Panc1 (cell line): ENCODE results near the gene GTPBP10. TPM values are rescaled to one million over a fixed set of nuclear protein-coding genes. Genes with fewer than 3 reads are reported as not detected.

Experiments
- ATAC-seq: fragments of 200-7000 bp; cut with Tn5 transposase; 2 replicates; pipeline ENCODE4 v1.9.1; 2020; ENCODE audit warnings: mild to moderate bottlenecking, moderate library complexity
- BruUV-seq: library from RNA; stranded (reverse); fragments of 400-500 nt; replicated peaks from 2 replicates; lab custom pipeline; 2021; lab: Mats Ljungman, UMichigan
- CTCF ChIA-PET: fragments of 300-600 bp; sonication (Branson Sonifier 250); formaldehyde crosslinking; loops from one replicate; lab custom pipeline; 2022; ENCODE audit warnings: antibody characterized with exemption; lab: Charles Lee
- POLR2A ChIA-PET: fragments of 300-600 bp; sonication (Branson Sonifier 250); formaldehyde crosslinking; loops from one replicate; lab custom pipeline; 2022; ENCODE audit warnings: antibody characterized with exemption; lab: Charles Lee
- DNase-seq: peaks from one replicate; pipeline ENCODE4 v3.0.0-alpha.2; 2010; ENCODE audit warnings: low read depth, low spot score
- H3K27ac ChIP-seq: 2 replicates; pipeline ENCODE4 v1.5.1; 2011; ENCODE audit warnings: mild to moderate bottlenecking, low read length, inconsistent platforms
- H3K27me3 ChIP-seq: fragments of 200-500 bp; sonication (Bioruptor generic); 2 replicates; pipeline ENCODE4 v1.6.0; 2014; ENCODE audit warnings: low read length, inconsistent platforms; ENCODE audit not compliant: control insufficient read depth, insufficient read depth
- H3K36me3 ChIP-seq: fragments of 200-500 bp; sonication (Bioruptor generic); 2 replicates; pipeline ENCODE4 v1.5.1; 2014; ENCODE audit warnings: inconsistent platforms, mild to moderate bottlenecking, low read length, moderate library complexity; ENCODE audit not compliant: control insufficient read depth, insufficient read depth
- H3K4me1 ChIP-seq: 2 replicates; pipeline ENCODE4 v1.5.1; 2011; ENCODE audit warnings: inconsistent platforms, mild to moderate bottlenecking, low read length, moderate library complexity; ENCODE audit not compliant: control insufficient read depth, insufficient read depth
- H3K4me3 ChIP-seq, 2 experiments: 2 replicates each; pipeline ENCODE4 v1.5.1; 2011 to 2012; ENCODE audit warnings: low read depth in 2 of 2, low read length in 2 of 2, mild to moderate bottlenecking in 2 of 2, inconsistent platforms in 1 of 2, moderate library complexity in 1 of 2
- H3K9me3 ChIP-seq: fragments of 200-500 bp; sonication (Bioruptor generic); 2 replicates; pipeline ENCODE4 v1.5.1; 2014; ENCODE audit warnings: low read depth, mild to moderate bottlenecking, inconsistent platforms, low read length, moderate library complexity; ENCODE audit not compliant: control insufficient read depth, insufficient read depth
- POLR2AphosphoS5 ChIP-seq: IDR thresholded peaks from 2 replicates; pipeline ENCODE4 v1.6.1; 2012; ENCODE audit warnings: mild to moderate bottlenecking, low read depth, low read length, moderate library complexity
- REST ChIP-seq, 2 experiments: IDR thresholded peaks; 2 replicates each; pipeline ENCODE4 v1.6.1; 2011 to 2012; ENCODE audit warnings: low read depth in 2 of 2, control low read depth in 1 of 2, low read length in 1 of 2, mild to moderate bottlenecking in 1 of 2, moderate library complexity in 1 of 2; ENCODE audit not compliant: insufficient read depth in 1 of 2
- SIN3A ChIP-seq: IDR thresholded peaks from 2 replicates; pipeline ENCODE4 v1.6.1; 2012; ENCODE audit warnings: low read depth, mild to moderate bottlenecking, low read length, moderate library complexity, borderline replicate concordance; ENCODE audit not compliant: insufficient read depth
- TCF7L2 ChIP-seq: IDR thresholded peaks from 2 replicates; pipeline ENCODE4 v1.6.1; 2011; ENCODE audit warnings: mild to moderate bottlenecking, low read depth, low read length, inconsistent platforms
- in situ Hi-C: cut with HindIII; loops from 2 replicates; pipeline ENCODE4 v1.10.0; 2016; ENCODE audit warnings: low sequenced_read_pairs, low pct_unique_long_range_greater_than_20kb
- intact Hi-C: fragments of 100-400 bp; cut with micrococcal nuclease; formaldehyde crosslinking; loops from one replicate; pipeline ENCODE4 v1.10.0; 2022; ENCODE audit not compliant: unreplicated experiment
- total RNA-seq: library from RNA; stranded (reverse); gene quantifications from one replicate; pipeline ENCODE4 v1.2.1, GENCODE V29; 2021; ENCODE audit not compliant: unreplicated experiment
- TF ChIP-seq, protein P1 (sequence below): fragments of 450-650 bp; IDR thresholded peaks from 2 replicates; pipeline ENCODE4 v1.5.1; 2017; ENCODE audit warnings: mild to moderate bottlenecking

Gene GTPBP10
- total RNA-seq, 1 experiment from 2014 or later = 23.7 TPM

DNA sequence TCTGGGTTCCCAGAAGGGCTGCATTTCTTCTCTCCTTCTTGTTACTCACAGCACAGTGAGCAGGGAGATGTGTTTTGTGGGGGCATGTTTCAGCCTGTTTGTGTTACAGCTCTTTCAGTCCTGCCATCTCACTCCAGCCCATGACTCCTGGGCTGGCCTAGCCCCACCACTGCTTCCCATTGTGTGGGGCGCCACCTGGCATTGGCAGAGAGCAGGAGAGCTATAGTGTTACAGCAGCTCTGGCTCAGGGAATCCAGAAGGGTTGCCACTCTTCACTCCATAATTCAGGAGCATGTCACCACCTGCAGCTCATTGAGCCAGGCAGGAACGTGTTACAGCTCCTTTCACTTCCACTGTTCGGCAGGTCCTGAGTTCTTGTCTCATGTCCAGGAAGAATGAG is 86.7 kb downstream of the GTPBP10 start:
- TF ChIP-seq SIN3A (no peak), REST (IDR thresholded peaks at IDR 0.05; ENCODE audit: insufficient read depth in 1 of 2, low read depth in 2 of 2, low read length in 1 of 2) (no peak), POLR2AphosphoS5 (no peak), TCF7L2 (no peak)
- TF ChIP-seq, protein P1, sequence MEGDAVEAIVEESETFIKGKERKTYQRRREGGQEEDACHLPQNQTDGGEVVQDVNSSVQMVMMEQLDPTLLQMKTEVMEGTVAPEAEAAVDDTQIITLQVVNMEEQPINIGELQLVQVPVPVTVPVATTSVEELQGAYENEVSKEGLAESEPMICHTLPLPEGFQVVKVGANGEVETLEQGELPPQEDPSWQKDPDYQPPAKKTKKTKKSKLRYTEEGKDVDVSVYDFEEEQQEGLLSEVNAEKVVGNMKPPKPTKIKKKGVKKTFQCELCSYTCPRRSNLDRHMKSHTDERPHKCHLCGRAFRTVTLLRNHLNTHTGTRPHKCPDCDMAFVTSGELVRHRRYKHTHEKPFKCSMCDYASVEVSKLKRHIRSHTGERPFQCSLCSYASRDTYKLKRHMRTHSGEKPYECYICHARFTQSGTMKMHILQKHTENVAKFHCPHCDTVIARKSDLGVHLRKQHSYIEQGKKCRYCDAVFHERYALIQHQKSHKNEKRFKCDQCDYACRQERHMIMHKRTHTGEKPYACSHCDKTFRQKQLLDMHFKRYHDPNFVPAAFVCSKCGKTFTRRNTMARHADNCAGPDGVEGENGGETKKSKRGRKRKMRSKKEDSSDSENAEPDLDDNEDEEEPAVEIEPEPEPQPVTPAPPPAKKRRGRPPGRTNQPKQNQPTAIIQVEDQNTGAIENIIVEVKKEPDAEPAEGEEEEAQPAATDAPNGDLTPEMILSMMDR = no peak
- ATAC-seq = no peak
- Histone ChIP-seq H3K4me1 (no peaks in the 10 kb centered on the region), H3K9me3 (no peaks in the 10 kb centered on the region), H3K4me3 (no peak overlapping the region), H3K27me3 (no peaks in the 10 kb centered on the region), H3K36me3 (no peaks in the 10 kb centered on the region), H3K27ac (no peak overlapping the region)
- in situ Hi-C loops (no loop called here), intact Hi-C loops (no loop called here)
- BruUV-seq = no TSS peak
- ChIA-PET POLR2A (no interaction called here), CTCF (no interaction called here)
- no peak for DNase-seq

Other genes with a start within 250 kb of the GTPBP10 start
- 5.5 TPM for gene STEAP1, start 192.2 kb upstream of the GTPBP10 start, total RNA-seq
- 4.1 TPM for gene STEAP2, start 135.0 kb upstream of the GTPBP10 start, total RNA-seq
- 0.51 TPM for gene CFAP69, start 101.5 kb upstream of the GTPBP10 start, total RNA-seq
- not detected for gene FAM237B, start 25.4 kb upstream of the GTPBP10 start, total RNA-seq
- 25.5 TPM for gene CLDN12, start 56.7 kb downstream of the GTPBP10 start, total RNA-seq
- gene PTTG1IP2, start 122.9 kb downstream of the GTPBP10 start, total RNA-seq = not detected
- gene CDK14, start 249.6 kb downstream of the GTPBP10 start, total RNA-seq = 3.0 TPM